NCI-H1930 (cell line): ENCODE results near the gene MYO10.
"Not testable (repeated sequence)": the region's sequence is repeated elsewhere in the genome, so short reads cannot be mapped to it uniquely, and the experiment has no call there.

Experiments used
- DNase-seq, 2 experiments: peaks; one replicate each; lab custom pipeline; 2025; lab: John Stamatoyannopoulos, UW

MYO10 gene

GRCh38 chr5:16740066-16740810 lies 195.8 kb downstream of the MYO10 start:
- DNase-seq = peak in 1 of 2 experiments; percentile 54

- DNase-seq = not testable (repeated sequence)
Observed at GRCh38 chr5:16738393-16738792, 197.7 kb downstream of the MYO10 start.

- DNase-seq = peak in 1 of 2 experiments; percentile 64
Observed at GRCh38 chr5:16737620-16738364, 198.3 kb downstream of the MYO10 start.

GRCh38 chr5:16737209-16737608 lies 198.9 kb downstream of the MYO10 start:
- peak in 1 of 2 experiments; percentile 57 for DNase-seq

DNA sequence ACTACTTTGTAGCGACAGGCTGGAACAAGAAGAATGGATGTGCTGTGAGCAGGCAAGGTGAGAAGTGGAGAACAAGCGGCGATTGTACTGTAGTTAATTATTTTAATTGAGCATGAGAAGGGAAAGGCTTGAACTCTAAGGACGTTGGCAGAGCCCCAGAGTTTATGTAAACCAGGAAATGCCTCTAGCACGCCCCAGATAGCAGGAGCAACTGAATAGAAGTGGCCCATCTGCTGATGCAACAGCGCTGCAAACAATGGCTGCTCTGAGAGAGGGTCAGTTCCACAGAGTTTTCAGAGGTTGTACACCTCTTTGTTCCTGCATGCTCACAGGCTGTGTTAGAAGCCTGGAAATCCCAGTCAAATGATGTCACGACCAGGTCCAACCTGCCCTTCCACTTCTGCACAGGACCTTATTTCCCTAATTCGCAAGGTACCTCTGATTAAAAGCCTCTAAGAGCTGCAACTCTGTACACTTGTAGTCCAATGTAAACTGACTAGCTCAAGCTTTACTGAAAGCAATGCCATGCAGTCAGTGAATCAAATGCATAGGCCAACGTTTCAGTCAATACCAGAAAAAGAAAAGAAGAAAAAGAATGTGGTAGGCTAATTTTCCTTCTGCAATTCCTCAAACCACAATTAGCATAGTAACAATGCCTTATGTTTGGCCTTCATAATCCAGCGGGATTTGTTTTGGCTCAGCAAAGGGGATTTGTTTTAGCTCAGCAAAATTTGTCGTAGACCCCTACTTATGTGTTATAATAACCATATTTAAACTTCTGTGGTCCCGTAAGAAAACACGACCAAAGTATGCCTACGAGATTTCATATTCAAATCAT lies 199.7 kb downstream of the MYO10 start:
- DNase-seq = peak; percentile 75 to 93

GRCh38 chr5:16735101-16736060 lies 200.7 kb downstream of the MYO10 start:
- no peak for DNase-seq

DNA sequence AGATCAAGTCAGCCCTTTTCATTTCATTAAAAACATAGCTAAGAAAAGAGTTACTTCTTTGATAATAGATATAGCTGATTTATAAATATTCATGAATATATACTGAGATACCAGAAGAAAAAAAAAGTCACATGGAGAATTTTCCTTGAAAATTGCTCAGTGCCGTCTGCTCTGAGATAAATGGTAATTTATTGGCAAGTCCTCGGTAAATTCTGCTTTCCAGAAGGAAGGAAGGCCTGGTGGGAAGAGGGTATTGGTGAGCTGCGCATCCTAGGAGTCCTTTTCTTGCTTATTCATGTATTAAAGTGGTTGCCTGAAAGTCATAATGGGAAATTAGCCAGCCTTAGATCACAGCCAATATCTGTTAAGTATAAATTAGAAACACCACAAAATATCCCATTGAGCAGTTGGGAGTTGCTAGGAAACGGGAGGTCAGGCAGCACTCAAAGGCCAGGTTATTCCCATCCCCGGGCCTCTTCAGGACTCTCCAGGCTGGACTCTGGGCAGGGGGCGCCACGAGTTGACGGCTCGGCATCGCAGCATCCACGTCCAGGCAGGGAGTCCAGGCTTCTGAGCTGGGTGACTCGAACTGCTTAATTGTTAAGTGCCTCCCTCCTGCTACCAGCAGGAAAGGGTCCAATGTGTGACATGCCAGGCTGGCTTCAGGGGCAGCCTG lies 202.6 kb downstream of the MYO10 start:
- DNase-seq = peak; percentile 64 to 75

GRCh38 chr5:16732356-16732755 lies 203.7 kb downstream of the MYO10 start:
- DNase-seq = no peak

- DNase-seq = peak; percentile 60 to 67
Observed at GRCh38 chr5:16727755-16728325, 208.2 kb downstream of the MYO10 start.

DNA sequence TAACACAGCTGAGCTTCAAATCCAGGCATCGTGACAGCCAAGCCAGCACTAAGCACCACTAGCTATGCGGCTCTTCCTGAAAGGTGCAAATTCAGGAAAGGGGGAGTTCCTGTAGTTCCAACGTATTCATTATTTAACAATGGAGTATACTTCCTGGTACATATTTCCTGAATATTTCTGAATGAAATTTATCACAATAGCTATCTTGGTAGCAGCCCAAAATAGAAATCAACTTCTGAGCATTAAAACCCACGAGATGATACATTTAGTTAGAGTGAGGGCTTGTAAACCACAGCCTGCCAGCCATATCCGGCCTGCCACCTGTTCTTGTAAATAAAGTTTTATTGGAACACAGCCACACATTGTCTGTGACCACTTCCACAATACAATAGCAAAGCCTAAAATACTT lies 209.5 kb downstream of the MYO10 start:
- DNase-seq = no peak

GRCh38 chr5:16725575-16725974 lies 210.5 kb downstream of the MYO10 start:
- no peak for DNase-seq

DNA sequence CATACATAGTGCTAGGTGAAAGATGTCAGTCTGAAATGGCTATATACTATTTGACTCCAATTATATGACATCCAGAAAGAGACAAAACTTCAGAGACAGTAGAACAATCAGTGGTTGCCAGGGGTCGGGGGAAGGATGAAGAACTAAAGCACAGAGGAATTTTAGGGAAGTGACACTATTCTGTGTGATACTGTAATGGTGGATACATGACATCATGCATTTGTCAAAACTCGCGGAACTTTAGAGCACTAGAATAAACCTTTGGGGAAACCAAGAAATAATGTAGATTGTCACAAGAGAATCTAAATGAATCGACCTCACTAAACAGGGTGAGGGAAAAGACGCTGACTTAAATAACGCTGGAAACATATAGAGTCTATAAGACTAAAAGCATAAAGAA lies 212.3 kb downstream of the MYO10 start:
- no peak for DNase-seq

DNA sequence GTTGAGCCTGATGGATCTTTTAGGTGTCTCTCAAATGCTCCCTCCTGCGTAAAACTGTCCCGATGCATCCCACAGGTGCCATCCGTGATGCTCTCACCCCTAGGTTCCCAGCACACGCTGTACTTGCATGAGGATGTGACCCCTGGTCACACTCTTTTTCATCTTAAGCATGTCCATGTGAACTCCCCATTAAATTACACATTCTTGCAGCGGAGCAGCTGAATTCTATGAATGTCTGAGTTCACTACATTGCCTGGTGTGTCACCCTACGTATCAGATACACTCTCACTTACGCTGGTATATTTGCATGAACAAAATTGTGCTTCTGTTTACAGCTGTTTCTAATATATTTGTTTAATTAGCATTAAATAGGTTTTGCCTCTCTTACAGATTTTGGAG lies 214.0 kb downstream of the MYO10 start:
- no peak for DNase-seq

DNA sequence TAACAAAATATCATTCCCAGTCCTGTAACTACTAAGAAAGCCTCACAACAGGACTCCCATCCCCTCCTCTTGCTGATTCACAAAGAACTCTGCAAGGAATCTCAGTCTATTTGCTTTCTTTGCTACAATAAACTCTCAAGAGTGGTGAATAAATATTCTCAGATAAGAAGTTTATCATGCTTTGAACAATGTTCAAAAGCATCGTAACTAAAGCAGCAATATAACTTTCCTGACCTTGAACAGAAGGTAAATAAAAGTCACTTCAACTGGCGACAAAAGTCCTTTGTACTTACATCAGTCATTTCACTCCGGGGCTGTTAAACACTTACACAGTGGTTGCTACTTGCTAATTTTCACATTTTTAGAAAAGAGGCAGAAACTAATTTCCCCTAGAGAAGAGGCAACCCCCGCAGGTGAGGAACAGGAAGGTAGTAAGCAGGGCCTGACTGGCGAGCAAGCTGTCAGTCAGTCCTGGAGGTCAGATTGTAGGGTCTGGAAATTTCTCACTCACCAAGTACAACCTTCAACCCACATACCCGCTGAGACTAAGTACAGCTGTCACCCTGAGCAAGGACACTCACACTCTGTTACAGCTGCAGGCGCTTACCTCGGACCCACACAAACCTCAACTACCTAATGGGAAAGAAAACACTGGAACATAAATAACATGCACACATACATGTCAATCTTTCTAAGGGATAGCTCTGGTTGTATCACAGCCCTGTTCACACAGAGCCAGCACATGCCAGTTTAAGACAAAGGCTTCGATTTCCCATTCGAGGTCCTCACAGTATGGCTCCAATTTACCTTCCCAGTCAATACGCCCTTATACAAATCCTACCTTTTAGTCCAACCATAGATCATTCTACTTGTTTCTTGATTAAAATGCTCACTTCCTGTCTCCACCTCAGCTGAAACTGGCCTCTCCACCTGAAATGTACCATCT lies 214.7 kb downstream of the MYO10 start:
- peak in 1 of 2 experiments; percentile 49 for DNase-seq

DNA sequence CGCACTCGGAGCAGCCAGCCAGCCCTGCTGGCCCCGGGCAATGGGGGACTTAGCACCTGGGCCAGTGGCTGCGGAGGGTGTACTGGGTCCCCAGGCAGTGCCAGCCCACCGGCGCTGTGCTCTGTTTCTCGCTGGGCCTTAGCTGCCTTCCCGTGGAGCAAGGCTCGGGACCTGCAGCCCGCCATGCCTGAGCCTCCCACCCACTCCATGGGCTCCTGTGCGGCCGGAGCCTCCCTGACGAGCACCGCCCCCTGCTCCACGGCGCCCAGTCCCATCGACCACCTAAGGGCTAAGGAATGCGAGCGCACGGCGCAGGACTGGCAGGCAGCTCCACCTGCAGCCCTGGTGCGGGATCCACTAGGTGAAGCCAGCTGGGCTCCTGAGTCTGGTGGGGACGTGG lies 218.1 kb downstream of the MYO10 start:
- not testable (repeated sequence) for DNase-seq

GRCh38 chr5:16713386-16713928 lies 222.6 kb downstream of the MYO10 start:
- DNase-seq = peak; percentile 81 to 89

DNA sequence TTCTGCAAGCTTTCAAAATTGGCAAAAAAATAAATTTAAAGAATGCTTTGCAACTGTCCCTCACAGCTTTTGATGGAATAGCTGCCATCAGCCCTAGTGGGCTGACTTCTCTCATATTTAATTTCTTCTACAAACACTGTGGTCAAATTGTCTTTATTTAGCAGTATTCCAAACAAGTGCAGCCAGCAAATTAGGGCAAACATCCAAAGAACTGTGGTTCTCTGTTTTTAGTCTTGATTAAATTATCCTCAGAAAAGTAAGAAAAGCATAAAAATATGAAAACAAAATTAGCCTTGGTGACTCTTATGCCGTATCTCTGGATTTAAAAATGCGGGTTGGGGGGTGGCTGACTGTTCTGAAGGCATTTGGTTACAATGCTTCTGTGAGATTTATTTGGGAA lies 223.5 kb downstream of the MYO10 start:
- peak; percentile 84 to 89 for DNase-seq

DNA sequence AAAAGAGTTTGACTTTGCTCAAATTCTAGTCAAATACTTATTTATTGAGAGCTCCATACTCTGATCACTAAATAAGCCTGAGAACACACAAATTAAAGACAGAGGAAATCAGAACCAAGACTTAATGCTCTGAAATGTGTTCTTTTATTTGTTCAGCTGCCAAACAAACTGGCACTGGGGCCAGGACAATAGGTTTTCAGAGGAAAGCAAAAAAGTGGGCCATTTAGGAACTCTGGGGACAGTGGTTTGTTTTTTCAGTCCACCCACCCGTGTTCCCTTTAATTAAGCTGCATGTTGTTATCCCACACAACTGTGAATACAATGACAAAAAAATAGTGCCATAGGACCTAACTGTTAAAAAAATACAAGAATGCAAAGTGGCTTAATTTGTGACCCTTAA lies 223.9 kb downstream of the MYO10 start:
- DNase-seq = peak; percentile 94 to 95
